ENCODE measurements around the gene MYMX.
"Not testable (repeated sequence)": the region's sequence is repeated elsewhere in the genome, so short reads cannot be mapped to it uniquely, and the experiment has no call there.

MYMX gene

DNA sequence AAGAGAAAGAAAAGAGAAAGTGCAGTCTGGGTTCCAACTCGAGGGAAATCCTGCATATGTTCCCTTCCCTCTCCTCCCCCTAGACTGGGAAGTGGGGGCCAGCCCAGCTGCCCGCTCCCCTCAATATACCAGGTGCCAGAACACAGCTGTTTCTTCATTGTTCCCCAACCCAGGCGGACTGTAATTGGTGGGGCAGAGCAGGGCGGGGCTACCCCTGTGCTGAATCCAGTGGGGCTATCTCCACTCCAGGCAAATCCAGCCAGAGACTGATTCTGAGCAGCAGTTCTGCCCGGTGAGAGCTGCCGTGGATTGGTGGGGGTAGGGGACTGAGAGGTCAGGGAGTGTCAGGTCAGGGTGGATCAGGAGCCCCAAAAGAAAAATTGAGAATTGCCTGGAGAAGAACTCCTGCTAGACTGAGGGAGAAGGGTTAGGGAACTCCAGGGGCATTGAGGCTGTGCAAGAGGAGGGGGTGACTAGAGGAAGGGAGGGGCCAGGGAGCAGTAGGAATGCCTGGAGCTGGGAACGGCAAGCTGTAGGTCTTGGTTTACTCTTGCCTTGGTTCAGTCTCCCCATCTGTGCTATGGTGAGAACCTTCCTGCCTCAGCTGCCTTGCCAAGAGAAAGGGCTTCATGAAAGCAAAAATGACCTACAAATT lies at the start of gene MYMX:
MYMX (plus strand) TSS at position 250 of the 655 bp plus-strand sequence. CDS start 546 bp downstream, outside the sequence.
- DNase-seq, result no peak

DNA sequence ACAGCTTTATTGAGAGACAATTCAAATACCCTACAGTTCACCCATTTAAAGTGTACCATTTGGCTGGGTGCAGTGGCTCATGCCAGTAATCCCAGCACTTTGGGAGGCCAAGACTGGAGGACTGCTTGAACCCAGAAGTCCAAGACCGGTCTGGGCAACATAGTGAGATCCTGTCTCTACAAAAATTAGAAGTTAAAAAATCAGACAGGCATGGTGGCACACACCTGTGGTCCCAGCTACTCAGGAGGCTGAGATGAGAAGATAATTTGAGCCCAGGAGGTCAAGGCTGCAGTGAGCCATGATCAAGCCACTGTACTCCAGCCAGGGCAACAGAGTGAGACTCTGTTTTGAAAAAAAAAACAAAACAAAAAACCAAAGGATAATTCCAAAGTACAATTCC lies 49.2 kb upstream of the MYMX start:
- no peak for DNase-seq

DNA sequence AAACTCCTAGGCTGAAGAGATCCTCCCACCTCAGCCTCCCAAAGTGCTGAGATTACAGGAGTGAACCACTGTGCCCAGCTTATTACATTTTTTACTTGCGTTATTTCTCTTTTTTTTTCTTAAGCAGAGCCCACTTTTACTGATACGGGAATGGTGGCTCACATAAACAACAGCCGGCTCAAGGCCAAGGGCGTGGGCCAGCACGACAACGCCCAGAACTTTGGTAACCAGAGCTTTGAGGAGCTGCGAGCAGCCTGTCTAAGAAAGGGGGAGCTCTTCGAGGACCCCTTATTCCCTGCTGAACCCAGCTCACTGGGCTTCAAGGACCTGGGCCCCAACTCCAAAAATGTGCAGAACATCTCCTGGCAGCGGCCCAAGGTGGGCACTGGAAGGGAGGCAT lies 47.6 kb upstream of the MYMX start:
- DNase-seq, result peak; percentile 25

DNA sequence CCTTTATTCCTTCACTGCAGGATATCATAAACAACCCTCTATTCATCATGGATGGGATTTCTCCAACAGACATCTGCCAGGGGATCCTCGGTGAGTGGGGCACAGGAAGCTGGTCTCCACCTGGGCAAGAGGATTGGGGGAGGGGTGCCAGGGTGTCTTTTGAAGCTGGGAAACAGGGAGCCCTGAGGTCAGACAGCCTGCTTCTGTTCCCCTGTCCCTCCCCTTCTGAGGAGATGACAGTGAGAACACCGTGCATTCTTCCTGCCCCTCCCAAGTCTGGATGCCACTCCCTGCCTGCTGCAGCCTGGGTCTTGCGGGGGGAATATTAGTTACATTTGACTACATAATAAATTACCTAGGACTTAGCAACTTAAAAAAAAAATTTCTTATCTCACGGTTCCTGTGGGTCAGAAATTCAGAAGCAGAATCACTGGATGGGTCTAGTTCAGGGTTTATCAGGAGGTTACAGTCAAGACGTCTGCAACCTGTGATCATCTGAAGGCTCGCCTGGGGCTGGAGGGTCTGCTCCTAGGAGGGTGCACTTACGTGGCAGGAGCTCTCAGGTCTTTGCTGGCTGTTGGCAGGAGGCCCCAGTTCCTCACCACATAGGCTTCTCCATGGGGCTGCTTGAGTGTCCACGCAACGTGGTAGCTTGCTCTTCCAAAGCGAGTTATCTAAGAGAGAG lies 46.7 kb upstream of the MYMX start:
- peak; percentile 46 for DNase-seq

DNA sequence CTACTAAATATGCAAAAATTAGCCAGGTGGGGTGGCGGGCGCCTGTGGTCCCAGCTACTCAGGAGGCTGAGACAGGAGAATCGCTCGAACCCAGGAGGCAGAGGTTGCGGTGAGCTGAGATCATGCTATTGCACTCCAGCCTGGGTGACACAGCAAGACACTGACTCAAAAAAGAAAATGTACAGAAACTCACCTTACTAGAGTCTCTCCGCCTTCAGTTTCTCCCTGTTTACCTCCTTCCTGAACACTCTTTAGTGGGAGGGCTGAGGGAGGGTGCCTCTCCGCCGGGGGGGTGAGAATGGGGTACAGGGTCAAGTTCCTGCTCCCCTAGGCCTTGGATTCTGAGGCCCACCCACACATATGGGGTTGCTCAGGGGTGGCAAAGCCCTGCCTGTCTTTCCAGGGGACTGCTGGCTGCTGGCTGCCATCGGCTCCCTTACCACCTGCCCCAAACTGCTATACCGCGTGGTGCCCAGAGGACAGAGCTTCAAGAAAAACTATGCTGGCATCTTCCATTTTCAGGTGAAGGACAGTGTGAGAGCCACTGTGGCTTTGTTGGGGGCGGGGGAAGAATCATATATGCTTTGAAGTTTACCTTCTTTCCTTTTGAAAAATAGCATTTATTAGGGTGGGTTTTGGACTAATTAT lies 44.7 kb upstream of the MYMX start:
- no peak for DNase-seq

DNA sequence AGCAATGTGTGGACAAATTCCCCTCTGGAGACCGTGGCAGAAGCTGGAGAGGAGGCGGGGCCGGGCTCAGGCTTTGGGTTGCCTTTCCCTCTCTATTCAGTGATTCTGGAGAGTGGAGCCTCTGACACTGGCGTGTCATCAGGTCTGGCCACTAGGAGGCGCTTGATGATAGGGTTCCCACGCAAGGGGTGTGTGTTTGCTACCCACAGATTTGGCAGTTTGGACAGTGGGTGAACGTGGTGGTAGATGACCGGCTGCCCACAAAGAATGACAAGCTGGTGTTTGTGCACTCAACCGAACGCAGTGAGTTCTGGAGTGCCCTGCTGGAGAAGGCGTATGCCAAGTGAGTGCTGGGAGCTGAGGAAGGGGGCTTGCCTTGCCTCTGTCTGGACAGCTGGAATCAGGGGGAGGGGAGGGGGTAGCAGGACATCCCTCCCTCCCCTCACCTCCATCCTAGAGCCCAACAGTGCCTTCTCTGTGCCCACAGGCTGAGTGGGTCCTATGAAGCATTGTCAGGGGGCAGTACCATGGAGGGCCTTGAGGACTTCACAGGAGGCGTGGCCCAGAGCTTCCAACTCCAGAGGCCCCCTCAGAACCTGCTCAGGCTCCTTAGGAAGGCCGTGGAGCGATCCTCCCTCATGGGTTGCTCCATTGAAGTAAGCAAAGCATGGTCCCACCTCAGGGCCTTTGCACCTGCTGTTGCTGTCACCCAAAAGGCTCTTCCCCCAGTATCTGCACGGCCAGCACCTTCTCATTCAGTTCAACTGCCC lies 43.8 kb upstream of the MYMX start:
- peak; percentile 83 for DNase-seq

DNA sequence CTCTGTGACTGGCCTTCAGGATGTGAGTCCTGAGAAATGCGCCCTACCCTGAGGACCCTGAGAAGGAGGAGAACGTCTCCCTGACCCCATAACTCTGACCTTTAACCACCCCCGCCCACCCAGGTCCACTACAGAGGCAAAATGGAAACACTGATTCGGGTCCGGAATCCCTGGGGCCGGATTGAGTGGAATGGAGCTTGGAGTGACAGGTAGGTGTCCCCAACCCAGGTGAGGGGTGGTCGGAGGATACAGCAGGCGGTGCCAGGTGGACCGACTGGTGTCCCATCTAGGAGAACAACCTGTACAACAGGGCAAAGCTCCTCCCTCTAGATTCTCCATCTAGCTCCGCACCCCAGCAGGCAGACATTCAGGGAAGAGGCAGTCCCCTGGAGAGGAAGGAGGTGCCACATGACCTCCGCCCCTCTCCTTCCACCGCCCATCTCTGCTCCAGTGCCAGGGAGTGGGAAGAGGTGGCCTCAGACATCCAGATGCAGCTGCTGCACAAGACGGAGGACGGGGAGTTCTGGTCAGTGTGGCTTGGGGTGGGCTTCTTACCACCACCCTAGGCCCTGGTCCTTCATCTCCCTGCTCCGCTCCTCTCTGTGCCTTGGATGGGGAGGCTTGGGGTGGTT lies 40.5 kb upstream of the MYMX start:
- DNase-seq, result no peak

DNA sequence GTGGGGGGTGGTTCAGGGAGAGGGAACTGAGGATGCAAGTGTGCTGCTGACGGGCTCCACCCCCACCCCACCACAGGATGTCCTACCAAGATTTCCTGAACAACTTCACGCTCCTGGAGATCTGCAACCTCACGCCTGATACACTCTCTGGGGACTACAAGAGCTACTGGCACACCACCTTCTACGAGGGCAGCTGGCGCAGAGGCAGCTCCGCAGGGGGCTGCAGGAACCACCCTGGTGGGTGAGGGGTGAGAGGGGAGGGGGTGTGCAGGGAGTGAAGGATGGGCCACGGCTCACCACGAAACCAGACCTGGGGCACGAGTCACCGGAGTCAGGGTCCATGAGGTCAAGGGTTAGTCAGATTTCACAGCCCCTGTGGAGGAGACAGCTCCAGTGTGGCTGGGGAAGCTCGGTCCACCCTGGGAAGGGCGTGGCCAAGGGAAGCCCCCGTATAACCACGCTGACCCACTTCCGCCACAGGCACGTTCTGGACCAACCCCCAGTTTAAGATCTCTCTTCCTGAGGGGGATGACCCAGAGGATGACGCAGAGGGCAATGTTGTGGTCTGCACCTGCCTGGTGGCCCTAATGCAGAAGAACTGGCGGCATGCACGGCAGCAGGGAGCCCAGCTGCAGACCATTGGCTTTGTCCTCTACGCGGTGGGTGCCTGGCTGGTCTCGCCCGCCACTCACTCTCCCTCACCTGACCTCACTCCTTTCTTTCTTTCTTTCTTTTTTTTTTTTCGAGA lies 39.8 kb upstream of the MYMX start:
- no peak for DNase-seq

DNA sequence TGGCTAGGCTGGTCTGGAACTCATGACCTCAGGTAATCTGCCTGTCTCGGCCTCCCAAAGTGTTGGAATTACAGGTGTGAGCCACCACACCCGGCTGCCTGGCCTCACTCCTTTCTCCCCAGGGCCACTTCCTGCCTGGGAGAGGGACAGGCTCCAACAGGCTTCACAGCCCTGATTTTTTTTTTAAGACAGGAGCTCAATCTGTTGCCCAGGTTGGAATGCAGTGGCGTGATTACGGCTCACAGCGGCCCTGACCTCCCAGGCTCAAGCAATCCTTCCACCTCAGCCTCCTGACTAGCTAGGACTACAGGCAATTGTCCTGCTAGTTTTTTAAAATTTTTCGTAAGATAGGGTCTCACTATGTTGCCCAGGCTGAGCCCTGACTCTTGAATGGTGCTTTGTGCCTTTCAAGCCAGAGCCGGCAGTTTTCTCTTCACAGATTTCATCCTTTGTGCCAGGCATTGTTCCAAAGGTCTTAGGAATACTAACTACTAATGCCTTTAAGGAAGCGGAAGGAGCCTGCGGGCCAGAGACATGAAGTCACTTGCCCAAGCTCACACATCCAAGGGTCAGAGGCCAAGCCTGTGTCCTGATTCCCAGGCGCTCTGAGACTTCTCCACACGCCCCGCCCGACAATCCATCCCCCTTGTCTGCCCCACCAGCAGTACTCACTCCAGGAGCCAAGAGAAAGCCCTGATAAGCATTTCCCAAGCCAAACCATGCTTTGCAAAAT lies 38.9 kb upstream of the MYMX start:
- DNase-seq, result no peak

DNA sequence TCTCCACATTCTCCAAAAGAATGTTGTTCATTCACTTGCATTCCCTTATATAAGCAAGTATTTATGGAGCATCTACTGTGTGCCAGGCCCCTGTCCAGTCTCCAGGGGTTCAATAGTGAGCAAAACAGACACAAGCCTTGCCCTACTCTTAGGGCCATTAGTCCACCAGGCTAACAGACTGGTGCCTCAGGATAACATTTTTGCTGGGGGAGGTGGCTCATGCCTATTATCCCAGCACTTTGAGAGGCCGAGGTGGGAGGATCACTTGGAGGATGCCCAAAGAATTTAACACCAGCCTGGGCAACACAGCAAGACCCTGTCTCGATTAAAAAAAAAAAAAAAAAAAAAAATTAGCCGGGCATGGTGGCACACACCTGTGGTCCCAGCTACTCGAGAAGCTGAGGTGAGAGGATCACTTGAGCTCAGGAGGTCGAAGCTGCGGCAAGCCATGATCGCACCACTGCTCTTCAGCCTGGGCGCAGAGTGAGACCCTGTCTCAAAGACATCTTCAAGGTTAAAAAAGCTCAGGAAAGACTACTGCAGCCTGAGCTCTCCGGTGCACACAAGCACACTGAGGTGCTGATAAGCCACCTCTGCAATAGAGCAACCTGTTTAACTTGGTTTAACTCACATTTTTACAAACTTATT lies 38.2 kb upstream of the MYMX start:
- DNase-seq, result no peak

DNA sequence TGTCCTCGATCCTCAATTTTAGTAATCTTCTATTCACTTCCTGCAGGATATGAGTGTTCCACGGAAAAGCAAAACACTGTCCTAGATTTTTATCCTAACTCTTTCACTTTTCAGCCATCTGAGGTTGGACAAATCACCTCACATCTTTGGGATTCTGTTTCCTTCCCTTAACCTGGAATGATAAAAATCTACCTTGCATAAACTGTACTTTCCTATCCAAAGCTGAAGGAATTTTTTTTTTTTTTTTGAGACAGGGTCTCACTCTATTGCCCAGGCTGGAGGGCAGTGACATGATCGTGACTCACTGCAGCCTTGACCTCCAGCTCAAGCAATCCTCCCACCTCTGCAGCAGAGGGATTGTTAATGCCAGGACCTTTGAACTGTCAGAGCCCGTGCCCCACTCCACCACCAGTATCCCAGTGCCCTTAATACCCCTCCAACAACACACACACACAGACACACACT lies 37.6 kb upstream of the MYMX start:
- DNase-seq, result no peak

DNA sequence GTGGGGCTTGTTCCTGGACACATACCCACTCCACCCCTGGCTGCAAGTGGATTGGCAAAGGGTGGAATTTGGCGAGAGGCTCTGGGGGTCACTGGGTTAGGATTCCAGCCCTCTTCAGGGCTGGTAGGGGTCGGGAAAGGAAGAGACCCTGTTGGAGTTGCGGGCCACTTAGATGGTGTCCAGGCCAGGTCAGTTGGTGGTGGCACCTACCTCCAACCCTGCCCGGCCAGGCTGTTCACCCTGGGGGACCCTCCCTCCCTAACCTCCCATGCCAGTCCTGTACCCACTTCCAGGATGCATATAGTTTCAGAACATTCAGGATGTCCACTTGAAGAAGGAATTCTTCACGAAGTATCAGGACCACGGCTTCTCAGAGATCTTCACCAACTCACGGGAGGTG lies 37.1 kb upstream of the MYMX start:
- no peak for DNase-seq

DNA sequence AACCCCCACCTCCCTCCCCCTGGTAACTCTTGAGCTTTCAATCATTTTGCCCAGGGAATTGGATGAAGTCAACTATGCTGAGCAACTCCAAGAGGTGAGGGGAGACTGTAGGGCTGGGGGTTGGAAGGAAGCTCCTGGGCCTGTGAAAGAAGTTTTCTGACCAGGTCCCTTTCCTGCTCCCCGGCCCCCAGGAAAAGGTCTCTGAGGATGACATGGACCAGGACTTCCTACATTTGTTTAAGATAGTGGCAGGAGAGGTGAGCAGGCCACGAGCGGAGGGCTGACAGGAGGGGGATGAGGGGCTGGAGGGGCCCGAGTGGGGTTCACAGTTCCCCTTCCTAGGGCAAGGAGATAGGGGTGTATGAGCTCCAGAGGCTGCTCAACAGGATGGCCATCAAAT lies 36.3 kb upstream of the MYMX start:
- no peak for DNase-seq

DNA sequence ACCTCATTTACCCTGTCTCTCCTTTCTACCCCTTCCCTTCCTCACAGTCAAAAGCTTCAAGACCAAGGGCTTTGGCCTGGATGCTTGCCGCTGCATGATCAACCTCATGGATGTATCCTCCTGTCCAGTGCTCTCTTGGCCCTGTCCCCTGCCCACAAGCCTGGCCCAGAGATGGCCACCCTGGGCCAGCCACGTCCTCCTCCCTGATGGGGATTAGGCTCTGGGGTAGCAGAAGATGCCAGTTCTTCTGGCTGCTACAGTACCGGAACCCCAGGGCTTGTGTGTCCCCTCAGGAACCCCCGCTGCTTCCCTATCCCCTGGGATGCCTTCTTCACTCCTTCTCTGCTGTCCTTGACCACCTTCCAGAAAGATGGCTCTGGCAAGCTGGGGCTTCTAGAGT lies 35.8 kb upstream of the MYMX start:
- DNase-seq, result no peak

DNA sequence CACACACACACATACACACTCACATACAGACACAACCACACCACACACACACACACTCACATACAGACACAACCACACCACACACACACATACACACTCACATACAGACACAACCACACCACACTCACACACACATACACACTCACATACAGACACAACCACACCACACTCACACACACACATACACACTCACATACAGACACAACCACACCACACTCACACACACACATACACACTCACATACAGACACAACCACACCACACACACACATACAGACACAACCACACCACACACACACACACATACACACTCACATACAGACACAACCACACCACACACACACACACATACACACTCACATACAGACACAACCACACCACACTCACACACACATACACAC lies 34.9 kb upstream of the MYMX start:
- not testable (repeated sequence) for DNase-seq

DNA sequence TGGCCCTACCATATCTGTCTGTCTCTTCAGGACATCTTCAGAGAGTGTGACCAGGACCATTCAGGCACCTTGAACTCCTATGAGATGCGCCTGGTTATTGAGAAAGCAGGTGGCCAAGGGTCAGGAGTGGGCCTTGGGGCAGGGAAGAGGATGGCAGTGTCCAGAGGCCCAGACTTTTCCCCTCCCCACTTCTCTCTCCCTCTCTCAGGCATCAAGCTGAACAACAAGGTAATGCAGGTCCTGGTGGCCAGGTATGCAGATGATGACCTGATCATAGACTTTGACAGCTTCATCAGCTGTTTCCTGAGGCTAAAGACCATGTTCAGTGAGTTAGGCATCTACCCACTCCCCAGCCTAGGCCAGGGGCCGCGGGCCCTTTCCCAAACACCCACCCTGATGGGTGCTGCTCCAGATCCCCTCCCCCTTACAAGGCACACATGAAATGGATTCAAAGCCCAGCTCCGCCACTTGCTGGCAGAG lies 33.8 kb upstream of the MYMX start:
- DNase-seq, result no peak

DNA sequence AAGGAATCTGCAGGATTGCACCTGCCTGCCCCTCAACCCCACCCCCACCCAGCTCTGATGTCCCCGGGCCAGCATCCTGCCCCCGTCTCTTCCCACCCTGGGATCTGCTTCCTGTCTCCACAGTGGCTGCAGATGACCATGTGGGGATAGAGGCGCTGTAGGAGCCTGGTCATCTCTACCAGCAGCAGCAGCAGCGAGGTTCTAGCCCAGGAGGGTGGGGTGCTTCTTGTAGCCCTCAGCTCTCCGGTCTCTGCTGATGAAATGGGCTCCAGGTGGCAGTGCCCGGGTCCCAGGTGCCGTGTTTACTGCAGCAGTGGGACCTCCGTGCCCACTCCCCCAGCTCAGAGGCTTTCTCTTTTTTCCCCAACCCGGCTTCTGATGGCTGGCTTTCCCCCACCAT lies 32.9 kb upstream of the MYMX start:
- DNase-seq, result no peak

DNA sequence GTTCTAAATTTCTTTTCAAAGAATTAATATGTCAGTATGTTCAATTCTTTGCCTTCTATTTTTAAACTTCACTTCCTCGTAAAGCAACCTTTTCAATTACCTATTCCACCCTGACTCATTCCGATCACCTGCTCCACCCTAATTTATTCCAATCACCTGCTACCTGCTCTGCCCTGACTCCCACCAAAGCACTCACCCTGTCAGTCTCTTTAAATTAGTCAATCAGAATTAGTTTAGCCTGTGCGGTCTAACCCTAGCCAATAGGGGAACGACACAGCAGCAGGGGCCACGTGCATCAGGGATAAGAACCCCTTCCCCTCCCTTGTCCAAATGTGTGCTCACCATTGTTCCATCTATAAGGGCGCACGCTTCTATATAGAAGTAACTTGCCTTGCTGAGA lies 31.4 kb upstream of the MYMX start:
- DNase-seq, result not testable (repeated sequence)

DNA sequence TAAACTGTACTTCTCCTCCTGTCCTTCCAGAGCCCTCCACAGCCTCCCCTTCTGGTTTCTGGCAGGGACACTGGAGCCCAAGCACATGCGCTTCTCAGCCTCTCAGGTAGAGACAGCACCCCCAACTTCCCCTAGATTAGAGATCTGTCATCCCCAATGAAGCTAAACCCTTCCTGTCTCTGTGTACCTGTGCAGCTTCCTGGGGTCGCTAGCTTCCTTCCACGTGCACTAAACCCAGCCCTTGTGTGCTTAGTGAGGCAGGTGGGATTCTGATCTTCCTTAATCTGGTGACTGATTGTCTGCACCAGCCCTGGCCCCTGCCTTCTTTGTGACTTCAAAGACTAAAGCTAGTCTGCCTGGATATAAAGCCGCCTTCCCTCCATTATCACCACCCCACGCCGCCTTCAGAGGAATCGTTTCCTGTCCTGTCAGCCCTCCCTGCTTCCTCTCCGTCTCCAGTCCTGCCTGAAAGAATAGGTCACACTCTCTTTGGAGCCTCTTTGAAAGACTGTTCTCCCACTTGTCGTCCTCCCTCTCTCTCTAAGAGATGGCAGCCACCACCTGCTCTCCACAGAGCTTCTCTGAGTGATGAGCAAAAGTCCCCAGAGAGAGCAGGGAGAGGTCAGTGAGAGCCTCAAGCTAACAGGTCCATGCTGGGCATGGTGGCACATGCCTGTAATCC lies 30.6 kb upstream of the MYMX start:
- DNase-seq, result no peak

DNA sequence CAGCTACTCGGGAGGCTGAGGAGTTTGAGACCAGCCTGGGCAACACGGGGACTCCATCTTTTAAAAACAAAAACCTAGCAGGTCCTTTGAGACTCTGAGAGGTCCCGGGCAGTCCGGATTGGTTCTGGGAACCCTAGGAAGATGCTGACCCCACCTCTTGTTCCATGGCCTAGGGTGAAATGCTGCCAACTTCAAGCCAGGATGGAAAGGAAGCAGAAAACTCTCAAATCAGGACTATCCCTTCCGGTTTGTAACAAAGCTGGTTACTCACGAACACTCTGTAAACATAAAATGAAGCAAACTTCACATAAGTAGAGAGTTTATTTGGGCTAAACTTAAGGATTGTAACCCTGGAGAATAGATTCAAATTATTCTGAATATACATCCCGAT lies 30.1 kb upstream of the MYMX start:
- DNase-seq, result no peak
